RWPE2 (cell line): Measurements from ENCODE around the gene PPP1R18.
"Not testable (repeated sequence)": the region's sequence is repeated elsewhere in the genome, so short reads cannot be mapped to it uniquely, and the experiment has no call there.

Experiments
- ATAC-seq: fragments of 200-7000 bp; cut with Tn5 transposase; 3 replicates; pipeline ENCODE4 v1.9.1; 2021; ENCODE audit warnings: low read depth
- DNase-seq: peaks from one replicate; pipeline ENCODE4 v3.0.0-alpha.2; 2020; ENCODE audit warnings: low spot score
- H3K27ac ChIP-seq: fragments of 450-650 bp; 2 replicates; pipeline ENCODE4 v1.5.1; 2017; ENCODE audit warnings: mild to moderate bottlenecking; ENCODE audit not compliant: poor library complexity, severe bottlenecking
- H3K27me3 ChIP-seq: fragments of 250-450 bp; sonication (Bioruptor Pico); 2 replicates; pipeline ENCODE4 v1.5.1; 2021; ENCODE audit warnings: mild to moderate bottlenecking, moderate library complexity; ENCODE audit not compliant: insufficient read depth, poor library complexity, severe bottlenecking
- H3K36me3 ChIP-seq: fragments of 250-450 bp; sonication (Bioruptor Pico); 2 replicates; pipeline ENCODE4 v1.5.1; 2020; ENCODE audit warnings: low read depth, mild to moderate bottlenecking, moderate library complexity
- H3K4me1 ChIP-seq: fragments of 250-450 bp; sonication (Bioruptor Pico); 2 replicates; pipeline ENCODE4 v1.5.1; 2021; ENCODE audit warnings: mild to moderate bottlenecking, moderate library complexity; ENCODE audit not compliant: insufficient read depth, poor library complexity, severe bottlenecking
- H3K4me3 ChIP-seq: fragments of 250-450 bp; sonication (Bioruptor Pico); 2 replicates; pipeline ENCODE4 v1.5.1; 2021; ENCODE audit warnings: mild to moderate bottlenecking, moderate library complexity; ENCODE audit not compliant: severe bottlenecking
- H3K9me3 ChIP-seq: fragments of 250-450 bp; sonication (Bioruptor Pico); 2 replicates; pipeline ENCODE4 v1.5.1; 2021; ENCODE audit warnings: mild to moderate bottlenecking, moderate library complexity; ENCODE audit not compliant: severe bottlenecking
- TF ChIP-seq, protein P1 (sequence below): fragments of 450-650 bp; IDR thresholded peaks from one replicate; pipeline ENCODE4 v1.5.1; 2017; ENCODE audit warnings: mild to moderate bottlenecking, moderate library complexity; ENCODE audit not compliant: poor library complexity, severe bottlenecking

Gene PPP1R18

DNA sequence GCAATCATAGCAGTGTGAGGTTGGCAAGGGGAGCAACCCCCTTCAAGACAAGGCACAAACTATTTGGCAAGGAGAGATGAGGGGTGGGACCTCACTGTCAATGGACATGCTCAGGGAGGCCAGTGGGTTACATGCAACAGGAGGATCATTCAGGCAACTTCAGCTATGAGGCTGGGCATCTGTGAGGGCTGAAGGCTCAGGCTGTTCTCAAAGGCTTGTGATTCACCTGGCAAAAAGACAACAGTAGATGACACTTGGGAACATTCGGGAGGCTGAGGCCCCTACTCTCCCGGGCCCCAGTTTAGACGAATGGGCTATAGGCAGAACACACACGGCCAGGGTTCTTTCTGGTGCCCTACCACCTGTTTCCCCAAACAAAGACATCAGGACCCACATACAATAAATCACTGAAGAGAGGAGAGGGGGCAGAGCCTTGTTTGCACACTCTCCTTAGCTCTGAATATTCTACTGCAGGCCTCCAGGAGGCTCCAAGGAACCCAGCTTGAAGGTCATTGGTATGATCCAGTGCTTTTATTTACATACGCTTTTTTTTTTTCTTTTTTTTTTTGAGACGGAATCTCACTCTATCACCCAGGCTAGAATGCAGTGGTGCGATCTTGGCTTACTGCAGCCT lies 41.6 kb upstream of the PPP1R18 start:
- ATAC-seq (no peak), DNase-seq (no peak)
- TF ChIP-seq, protein P1, sequence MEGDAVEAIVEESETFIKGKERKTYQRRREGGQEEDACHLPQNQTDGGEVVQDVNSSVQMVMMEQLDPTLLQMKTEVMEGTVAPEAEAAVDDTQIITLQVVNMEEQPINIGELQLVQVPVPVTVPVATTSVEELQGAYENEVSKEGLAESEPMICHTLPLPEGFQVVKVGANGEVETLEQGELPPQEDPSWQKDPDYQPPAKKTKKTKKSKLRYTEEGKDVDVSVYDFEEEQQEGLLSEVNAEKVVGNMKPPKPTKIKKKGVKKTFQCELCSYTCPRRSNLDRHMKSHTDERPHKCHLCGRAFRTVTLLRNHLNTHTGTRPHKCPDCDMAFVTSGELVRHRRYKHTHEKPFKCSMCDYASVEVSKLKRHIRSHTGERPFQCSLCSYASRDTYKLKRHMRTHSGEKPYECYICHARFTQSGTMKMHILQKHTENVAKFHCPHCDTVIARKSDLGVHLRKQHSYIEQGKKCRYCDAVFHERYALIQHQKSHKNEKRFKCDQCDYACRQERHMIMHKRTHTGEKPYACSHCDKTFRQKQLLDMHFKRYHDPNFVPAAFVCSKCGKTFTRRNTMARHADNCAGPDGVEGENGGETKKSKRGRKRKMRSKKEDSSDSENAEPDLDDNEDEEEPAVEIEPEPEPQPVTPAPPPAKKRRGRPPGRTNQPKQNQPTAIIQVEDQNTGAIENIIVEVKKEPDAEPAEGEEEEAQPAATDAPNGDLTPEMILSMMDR, result peak; percentile 20
- Histone ChIP-seq H3K4me1 (peaks cover 1% of the 10 kb centered on the region), H3K9me3 (no peaks in the 10 kb centered on the region), H3K27ac (peak overlapping the region; percentile 96), H3K4me3 (no peak overlapping the region), H3K36me3 (peaks cover 74% of the 10 kb centered on the region), H3K27me3 (no peaks in the 10 kb centered on the region)

DNA sequence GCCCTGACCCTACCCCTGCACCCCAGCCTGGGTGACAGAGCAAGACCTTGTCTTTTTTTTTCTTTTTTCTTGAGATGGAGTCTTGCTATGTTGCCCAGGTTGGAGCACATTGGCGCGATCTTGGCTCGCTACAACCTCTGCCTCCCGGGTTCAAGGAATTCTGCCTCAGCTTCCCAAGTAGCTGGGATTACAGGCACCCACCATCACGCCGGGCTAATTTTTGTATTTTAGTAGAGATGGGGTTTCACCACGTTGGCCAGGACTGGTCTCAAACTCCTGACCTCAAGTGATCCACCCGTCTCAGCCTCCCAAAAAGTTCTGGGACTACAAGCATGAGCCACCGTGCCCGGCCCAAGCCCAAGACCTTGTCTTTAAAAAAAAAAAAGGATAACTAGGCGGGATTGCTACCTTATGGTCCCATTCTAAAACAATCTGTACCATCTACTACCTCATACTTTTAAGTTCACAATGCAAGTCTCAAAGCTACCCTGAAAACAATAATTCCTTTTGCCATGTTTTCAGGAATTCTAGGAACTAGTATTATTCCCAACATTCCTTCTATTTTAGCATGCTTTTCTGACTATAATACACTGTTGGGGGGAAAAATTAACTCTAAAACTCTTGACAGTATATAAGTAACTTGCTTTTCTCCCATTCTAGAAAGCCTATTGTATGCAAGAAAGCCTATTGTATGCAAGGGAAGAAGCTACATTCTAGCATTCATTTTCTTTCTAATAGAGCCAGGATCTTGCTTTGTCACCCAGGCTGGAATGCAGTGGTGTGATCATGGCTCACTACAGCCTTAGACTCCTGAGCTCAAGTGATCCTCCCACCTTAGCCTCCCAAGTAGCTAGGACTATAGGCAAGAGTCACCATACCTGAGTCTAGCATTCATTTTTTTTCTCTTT lies 40.3 kb upstream of the PPP1R18 start:
- Histone ChIP-seq H3K27ac (peak overlapping the region; percentile 96), H3K36me3 (peaks cover 76% of the 10 kb centered on the region), H3K4me1 (peaks cover 5% of the 10 kb centered on the region), H3K9me3 (no peaks in the 10 kb centered on the region), H3K27me3 (no peaks in the 10 kb centered on the region), H3K4me3 (no peak overlapping the region)
- ATAC-seq (no peak; the same call in 2 of the 3 replicates), DNase-seq (no peak)
- TF ChIP-seq, protein P1, result no peak

- Histone ChIP-seq H3K27me3 (no peaks in the 10 kb centered on the region), H3K9me3 (no peaks in the 10 kb centered on the region), H3K4me3 (no peak overlapping the region), H3K27ac (peak overlapping the region; percentile 96), H3K36me3 (peaks cover 79% of the 10 kb centered on the region), H3K4me1 (peaks cover 5% of the 10 kb centered on the region)
- DNase-seq, result no peak
- TF ChIP-seq, protein P1, result no peak
- ATAC-seq, result peak; percentile 37
These were observed 39.5 kb upstream of the PPP1R18 start for GRCh38 chr6:30725713-30726505.

DNA sequence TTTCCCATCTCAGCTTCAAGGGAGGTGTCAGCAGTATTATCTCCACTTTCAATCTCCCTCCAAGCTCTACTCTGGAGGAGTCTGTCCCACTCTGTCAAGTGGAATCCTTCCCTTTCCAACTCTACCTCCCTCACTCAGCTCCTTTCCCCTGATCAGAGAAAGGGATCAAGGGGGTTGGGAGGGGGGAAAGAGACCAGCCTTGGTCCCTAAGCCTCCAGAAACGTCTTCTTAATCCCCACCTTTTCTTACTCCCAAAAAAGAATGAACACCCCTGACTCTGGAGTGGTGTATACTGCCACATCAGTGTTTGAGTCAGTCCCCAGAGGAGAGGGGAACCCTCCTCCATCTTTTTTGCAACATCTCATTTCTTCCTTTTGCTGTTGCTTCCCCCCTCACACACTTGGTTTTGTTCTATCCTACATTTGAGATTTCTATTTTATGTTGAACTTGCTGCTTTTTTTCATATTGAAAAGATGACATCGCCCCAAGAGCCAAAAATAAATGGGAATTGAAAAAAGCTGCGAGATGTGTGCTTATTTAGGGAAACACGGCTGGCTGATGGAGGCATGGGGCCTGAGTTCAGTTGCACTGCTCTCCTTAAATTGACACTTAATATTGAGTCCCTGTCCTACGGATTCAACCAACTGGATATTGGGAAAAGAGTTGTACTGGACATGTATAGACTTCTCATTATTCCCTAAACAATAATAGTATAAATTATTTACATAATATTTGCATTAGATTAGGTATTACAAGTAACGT lies 38.6 kb upstream of the PPP1R18 start:
- H3K27ac ChIP-seq, result peak overlapping the region; percentile 96

GRCh38 chr6:30723843-30724741 lies 37.6 kb upstream of the PPP1R18 start:
- peak overlapping the region; percentile 96 for H3K27ac ChIP-seq
- not testable (repeated sequence) for ATAC-seq, H3K9me3 ChIP-seq, DNase-seq, H3K4me3 ChIP-seq, H3K27me3 ChIP-seq, H3K4me1 ChIP-seq
- H3K36me3 ChIP-seq, result peaks cover 68% of the 10 kb centered on the region

More for the DNA sequence above, 38.6 kb upstream of the PPP1R18 start:
- Histone ChIP-seq H3K27me3 (no peaks in the 10 kb centered on the region), H3K9me3 (no peaks in the 10 kb centered on the region), H3K4me1 (peaks cover 5% of the 10 kb centered on the region), H3K4me3 (no peak overlapping the region), H3K36me3 (peaks cover 78% of the 10 kb centered on the region)
- ATAC-seq (peak; percentile 4; the same call in 2 of the 3 replicates), DNase-seq (no peak)
- TF ChIP-seq, protein P1, result no peak

GRCh38 chr6:30723159-30723842 lies 36.9 kb upstream of the PPP1R18 start:
- not testable (repeated sequence) for H3K27me3 ChIP-seq, H3K9me3 ChIP-seq, ATAC-seq, DNase-seq, H3K4me3 ChIP-seq
- peaks cover 67% of the 10 kb centered on the region for H3K36me3 ChIP-seq
- H3K27ac ChIP-seq, result peak overlapping the region; percentile 96
- peaks cover 14% of the 10 kb centered on the region for H3K4me1 ChIP-seq
